Measurements from ENCODE around the gene ATP11B. TPM values are rescaled to one million over a fixed set of nuclear protein-coding genes. Genes with fewer than 3 reads are reported as not detected.
"Not testable (repeated sequence)": the region's sequence is repeated elsewhere in the genome, so short reads cannot be mapped to it uniquely, and the experiment has no call there.

The ATP11B gene
- polyA plus RNA-seq, 3 donors, result 11.1 to 25.1 (median 13.5) TPM

DNA sequence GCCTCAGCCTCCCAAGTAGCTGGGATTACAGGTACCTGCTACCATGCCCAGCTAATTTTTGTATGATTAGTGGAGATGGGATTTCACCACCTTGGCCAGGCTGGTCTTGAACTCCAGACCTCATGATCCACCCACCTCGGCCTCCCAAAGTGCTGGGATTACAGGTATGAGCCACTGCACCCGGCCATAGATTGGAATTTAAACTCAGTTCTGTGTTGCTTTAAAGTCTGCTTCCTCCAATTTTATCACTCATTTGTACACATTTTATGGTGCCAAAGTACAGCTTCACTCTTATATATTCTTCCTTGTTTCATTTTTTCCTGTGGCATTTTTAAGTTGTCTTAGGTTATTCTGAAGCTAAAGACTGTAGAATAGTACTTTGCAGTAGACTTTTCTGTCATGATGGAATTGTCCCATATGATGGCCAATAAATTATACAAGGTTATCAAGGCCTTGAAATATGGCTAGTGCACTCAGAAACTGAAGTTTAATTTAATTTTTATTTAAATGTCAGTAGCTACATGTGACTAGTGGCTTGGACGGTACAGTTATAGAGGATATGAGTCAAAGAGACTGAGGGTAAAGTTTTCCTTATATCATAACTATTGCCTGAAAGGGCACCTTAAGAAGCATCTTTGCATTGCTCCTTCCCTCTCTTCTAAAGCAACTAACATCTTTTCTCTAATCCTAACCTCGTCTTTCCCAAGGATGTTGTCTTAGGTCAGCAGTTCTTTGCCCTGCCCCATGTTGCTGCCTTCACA, 28.1 kb downstream of the ATP11B start:
- no peak overlapping the region for H3K27ac ChIP-seq (ENCODE audit: low read depth in 1 of 2, low read length in 2 of 2)
- no peak overlapping the region for H2AFZ ChIP-seq (ENCODE audit: insufficient read depth, low read depth, low read length, poor library complexity, severe bottlenecking)
- H3K27me3 ChIP-seq (ENCODE audit: control insufficient read depth in 2 of 2, insufficient read depth in 2 of 2, low read length in 2 of 2), result no peaks in the 10 kb centered on the region
- no peak overlapping the region for H3K4me3 ChIP-seq (replicated peaks in 1 of 3; ENCODE audit: low read depth in 2 of 3, low read length in 3 of 3)
- H3K4me2 ChIP-seq (replicated peaks; ENCODE audit: extremely low read depth, low read length, poor library complexity, severe bottlenecking), result no peak overlapping the region
- no peak overlapping the region for H3K4me3 Mint-ChIP-seq
- intact Hi-C loops (cut with micrococcal nuclease), result no loop called here
- H3K36me3 Mint-ChIP-seq, result peaks cover 41 to 49% of the 10 kb centered on the region in 2 donors
- peaks cover 16 to 46% of the 10 kb centered on the region in 2 donors for H3K36me3 ChIP-seq (replicated peaks in 1 of 2; ENCODE audit: control insufficient read depth in 1 of 2, insufficient read depth in 2 of 2, low read length in 2 of 2)
- TF ChIP-seq, protein P1, sequence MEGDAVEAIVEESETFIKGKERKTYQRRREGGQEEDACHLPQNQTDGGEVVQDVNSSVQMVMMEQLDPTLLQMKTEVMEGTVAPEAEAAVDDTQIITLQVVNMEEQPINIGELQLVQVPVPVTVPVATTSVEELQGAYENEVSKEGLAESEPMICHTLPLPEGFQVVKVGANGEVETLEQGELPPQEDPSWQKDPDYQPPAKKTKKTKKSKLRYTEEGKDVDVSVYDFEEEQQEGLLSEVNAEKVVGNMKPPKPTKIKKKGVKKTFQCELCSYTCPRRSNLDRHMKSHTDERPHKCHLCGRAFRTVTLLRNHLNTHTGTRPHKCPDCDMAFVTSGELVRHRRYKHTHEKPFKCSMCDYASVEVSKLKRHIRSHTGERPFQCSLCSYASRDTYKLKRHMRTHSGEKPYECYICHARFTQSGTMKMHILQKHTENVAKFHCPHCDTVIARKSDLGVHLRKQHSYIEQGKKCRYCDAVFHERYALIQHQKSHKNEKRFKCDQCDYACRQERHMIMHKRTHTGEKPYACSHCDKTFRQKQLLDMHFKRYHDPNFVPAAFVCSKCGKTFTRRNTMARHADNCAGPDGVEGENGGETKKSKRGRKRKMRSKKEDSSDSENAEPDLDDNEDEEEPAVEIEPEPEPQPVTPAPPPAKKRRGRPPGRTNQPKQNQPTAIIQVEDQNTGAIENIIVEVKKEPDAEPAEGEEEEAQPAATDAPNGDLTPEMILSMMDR (IDR thresholded peaks at IDR 0.05), result no peak
- no peak for DNase-seq
- H3K9me3 ChIP-seq (replicated peaks in 1 of 2; ENCODE audit: control insufficient read depth in 1 of 2, insufficient read depth in 1 of 2, low read length in 2 of 2), result no peaks in the 10 kb centered on the region
- no peaks in the 10 kb centered on the region for H3K27me3 Mint-ChIP-seq (ENCODE audit: low read depth in 3 of 3)
- 90% methylated on average over 2 of the region's 4 CpGs for WGBS (ENCODE audit: insufficient coverage)
- H3K9ac ChIP-seq (ENCODE audit: insufficient read depth, low read length, poor library complexity, severe bottlenecking), result no peak overlapping the region
- peaks cover 5% of the 10 kb centered on the region for H3K4me1 Mint-ChIP-seq
- H3K79me2 ChIP-seq (ENCODE audit: insufficient read depth, low read length), result peaks cover 85% of the 10 kb centered on the region
- peaks cover 0 to 5% (median 2%) of the 10 kb centered on the region in 7 donors for H3K9me3 Mint-ChIP-seq
- H3K4me1 ChIP-seq (ENCODE audit: control insufficient read depth in 1 of 2, insufficient read depth in 2 of 2, low read length in 2 of 2), result no peaks in the 10 kb centered on the region
- H4K20me1 ChIP-seq (ENCODE audit: insufficient read depth, low read length), result peaks cover 87% of the 10 kb centered on the region
- H3K27ac Mint-ChIP-seq, result peak overlapping the region in 4 of 7 donors; percentile 15 to 63 (median 29)

DNA sequence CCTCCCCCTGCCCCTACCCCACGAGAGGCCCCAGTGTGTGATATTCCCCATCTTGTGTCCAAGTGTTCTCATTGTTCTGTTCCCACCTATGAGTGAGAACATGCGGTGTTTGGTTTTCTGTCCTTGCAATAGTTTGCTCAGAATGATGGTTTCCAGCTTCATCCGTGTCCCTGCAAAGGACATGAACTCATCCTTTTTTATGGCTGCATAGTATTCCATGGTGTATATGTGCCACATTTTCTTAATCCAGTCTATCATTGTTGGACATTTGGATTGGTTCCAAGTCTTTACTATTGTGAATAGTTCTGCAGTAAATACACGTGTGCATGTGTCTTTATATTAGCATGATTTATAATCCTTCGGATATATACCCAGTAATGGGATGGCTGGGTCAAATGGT, 29.0 kb downstream of the ATP11B start:
- H3K9me3 Mint-ChIP-seq; DNase-seq; H3K27me3 ChIP-seq (ENCODE audit: control insufficient read depth in 2 of 2, insufficient read depth in 2 of 2, low read length in 2 of 2); H3K9ac ChIP-seq (ENCODE audit: insufficient read depth, low read length, poor library complexity, severe bottlenecking); H3K4me1 Mint-ChIP-seq; H3K4me2 ChIP-seq (replicated peaks; ENCODE audit: extremely low read depth, low read length, poor library complexity, severe bottlenecking); H3K4me3 ChIP-seq (replicated peaks in 1 of 3; ENCODE audit: low read depth in 2 of 3, low read length in 3 of 3); H3K9me3 ChIP-seq (replicated peaks in 1 of 2; ENCODE audit: control insufficient read depth in 1 of 2, insufficient read depth in 1 of 2, low read length in 2 of 2); H3K4me1 ChIP-seq (ENCODE audit: control insufficient read depth in 1 of 2, insufficient read depth in 2 of 2, low read length in 2 of 2); H3K27ac Mint-ChIP-seq; intact Hi-C loops (cut with micrococcal nuclease); H3K27me3 Mint-ChIP-seq (ENCODE audit: low read depth in 3 of 3); H3K27ac ChIP-seq (ENCODE audit: low read depth in 1 of 2, low read length in 2 of 2); H2AFZ ChIP-seq (ENCODE audit: insufficient read depth, low read depth, low read length, poor library complexity, severe bottlenecking); H3K4me3 Mint-ChIP-seq: not testable (repeated sequence)
- H3K79me2 ChIP-seq (ENCODE audit: insufficient read depth, low read length), result peaks cover 84% of the 10 kb centered on the region
- peaks cover 87% of the 10 kb centered on the region for H4K20me1 ChIP-seq (ENCODE audit: insufficient read depth, low read length)
- no CpG with 5 or more reads among the region's 5 CpGs for WGBS (ENCODE audit: insufficient coverage)
- peaks cover 42 to 49% of the 10 kb centered on the region in 2 donors for H3K36me3 Mint-ChIP-seq
- H3K36me3 ChIP-seq (replicated peaks in 1 of 2; ENCODE audit: control insufficient read depth in 1 of 2, insufficient read depth in 2 of 2, low read length in 2 of 2), result peaks cover 16 to 53% of the 10 kb centered on the region in 2 donors
